Prostate gland (tissue), 2 donors: ENCODE results near the gene NKG7.

Experiments used
- CTCF ChIP-seq, 4 experiments: fragments of 200-600 bp in 2 of 4; fragments of 450-650 bp in 2 of 4; sonication (generic) in 2 of 4; IDR thresholded peaks; 1 replicate in 3 of 4; 2 replicates in 1 of 4; pipeline ENCODE4 v1.5.1; 2016 to 2019; ENCODE audit warnings: antibody characterized with exemption in 4 of 4, mild to moderate bottlenecking in 2 of 4, moderate library complexity in 2 of 4
- POLR2A ChIP-seq: fragments of 450-650 bp; IDR thresholded peaks from one replicate; pipeline ENCODE4 v1.6.1; 2016; ENCODE audit warnings: antibody characterized with exemption, mild to moderate bottlenecking
- POLR2AphosphoS5 ChIP-seq: sonication (generic); formaldehyde crosslinking; IDR thresholded peaks from one replicate; pipeline ENCODE4 v1.6.1; 2017; ENCODE audit warnings: antibody characterized with exemption

GRCh38 chr19:51359294-51359693 lies 13.2 kb downstream of the NKG7 start:
- TF ChIP-seq POLR2A: no peak
- no peak for TF ChIP-seq POLR2AphosphoS5
- TF ChIP-seq CTCF (IDR thresholded peaks at IDR 0.05): no peak
